CD4-positive, CD25-positive, alpha-beta regulatory T cell (primary cell): ENCODE measurements around the gene KCNG4. TPM values are rescaled to one million over a fixed set of nuclear protein-coding genes. Genes with fewer than 3 reads are reported as not detected.

ENCODE experiments used
- ATAC-seq, 2 donors: fragments of 150-1000 bp; cut with Tn5 transposase; one replicate each; pipeline ENCODE4 v1.10.0; 2021; ENCODE audit warnings: low read depth in 2 of 2, moderate number of reproducible peaks in 2 of 2, moderate library complexity in 1 of 2
- DNase-seq, 3 donors: peaks; one replicate each; pipeline versions ENCODE4 v3.0.0 to v3.0.0-alpha.2; 2012 to 2022; ENCODE audit warnings: mixed read lengths in 1 of 3
- H3K27ac ChIP-seq: one replicate; pipeline ENCODE4 v1.7.0; 2013; ENCODE audit warnings: mild to moderate bottlenecking, low read length; ENCODE audit not compliant: insufficient read depth, poor library complexity, severe bottlenecking
- H3K27me3 ChIP-seq: one replicate; pipeline ENCODE4 v1.7.0; 2013; ENCODE audit warnings: low read length; ENCODE audit not compliant: control insufficient read depth, insufficient read depth
- H3K36me3 ChIP-seq: one replicate; pipeline ENCODE4 v1.7.0; 2013; ENCODE audit warnings: mild to moderate bottlenecking, low read length, moderate library complexity; ENCODE audit not compliant: control insufficient read depth, insufficient read depth
- H3K4me1 ChIP-seq: 2 replicates; pipeline ENCODE4 v1.7.0; 2013; ENCODE audit warnings: mild to moderate bottlenecking, low read length; ENCODE audit not compliant: insufficient read depth, control insufficient read depth, poor library complexity, severe bottlenecking
- H3K4me3 ChIP-seq: one replicate; pipeline ENCODE4 v1.7.0; 2013; ENCODE audit warnings: low read depth, mild to moderate bottlenecking, low read length, moderate library complexity
- H3K9me3 ChIP-seq, 2 experiments: 1 replicate in 1 of 2; 2 replicates in 1 of 2; pipeline ENCODE4 v1.7.0; 2013; ENCODE audit warnings: low read length in 2 of 2, mild to moderate bottlenecking in 1 of 2, moderate library complexity in 1 of 2; ENCODE audit not compliant: control insufficient read depth in 2 of 2
- H3K27ac Mint-ChIP-seq, 3 donors: one replicate each; pipeline ENCODE4 v1.8.0; 2020 to 2022; ENCODE audit warnings: mild to moderate bottlenecking in 3 of 3, mixed read lengths in 3 of 3, moderate library complexity in 2 of 3
- H3K27me3 Mint-ChIP-seq: one replicate; pipeline ENCODE4 v1.8.0; 2022; ENCODE audit warnings: mild to moderate bottlenecking, mixed read lengths
- H3K36me3 Mint-ChIP-seq: one replicate; pipeline ENCODE4 v1.8.0; 2020; ENCODE audit warnings: mixed read lengths
- H3K4me1 Mint-ChIP-seq, 4 donors: one replicate each; pipeline ENCODE4 v1.8.0; 2020 to 2022; ENCODE audit warnings: mixed read lengths in 4 of 4, mild to moderate bottlenecking in 1 of 4
- H3K4me3 Mint-ChIP-seq, 4 donors: one replicate each; pipeline ENCODE4 v1.8.0; 2020 to 2022; ENCODE audit warnings: mild to moderate bottlenecking in 4 of 4, mixed read lengths in 4 of 4, moderate library complexity in 3 of 4
- H3K9me3 Mint-ChIP-seq, 7 donors: one replicate each; pipeline ENCODE4 v1.8.0; 2020 to 2022; ENCODE audit warnings: mixed read lengths in 7 of 7, mild to moderate bottlenecking in 3 of 7, moderate library complexity in 2 of 7
- polyA plus RNA-seq, 4 donors: library from polyadenylated mRNA; unstranded; fragments of 300-500 nt; fragmentation: Illumina TruSeq; gene quantifications; one replicate each; pipeline ENCODE4 v1.2.3, GENCODE V29; 2021
- total RNA-seq: library from RNA; stranded (reverse); gene quantifications from one replicate; pipeline ENCODE4 v1.2.3, GENCODE V29; 2022

The KCNG4 gene
- total and polyA plus RNA-seq, 5 donors from 2014 or later, result not detected

DNA sequence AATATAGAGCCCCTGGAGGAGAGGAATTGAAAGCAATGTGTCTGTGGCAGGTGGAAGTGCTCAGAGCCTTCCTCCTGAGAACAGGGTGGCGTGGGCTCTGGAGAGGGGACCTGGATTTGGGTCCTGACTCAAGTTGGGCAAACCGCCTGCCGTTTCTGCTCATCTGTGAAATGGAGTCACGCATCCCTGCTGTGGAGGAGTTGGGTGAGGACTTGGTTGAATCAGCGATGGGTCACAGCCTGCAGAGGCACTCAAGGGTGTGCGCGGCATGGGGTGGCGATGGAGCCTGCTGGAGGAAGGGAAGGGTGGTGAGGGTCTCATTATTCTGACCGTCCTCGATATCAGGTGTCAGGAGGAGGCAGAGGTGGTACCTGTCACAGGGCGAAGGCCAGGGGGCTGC lies 45.8 kb downstream of the KCNG4 start:
- H3K27ac Mint-ChIP-seq, result peak overlapping the region; percentile 57 to 87 (median 70)
- Histone ChIP-seq H3K9me3 (no peaks in the 10 kb centered on the region), H3K27ac (no peak overlapping the region), H3K4me1 (peaks cover 11% of the 10 kb centered on the region), H3K4me3 (no peak overlapping the region), H3K36me3 (no peaks in the 10 kb centered on the region), H3K27me3 (no peaks in the 10 kb centered on the region)
- no peaks in the 10 kb centered on the region for H3K36me3 Mint-ChIP-seq
- ATAC-seq, result no peak
- no peaks in the 10 kb centered on the region for H3K9me3 Mint-ChIP-seq
- H3K27me3 Mint-ChIP-seq, result no peaks in the 10 kb centered on the region
- H3K4me3 Mint-ChIP-seq, result peak overlapping the region in 3 of 4 donors; percentile 72 to 83 (median 79)
- peak in 1 of 3 donors; percentile 13 for DNase-seq
- peaks cover 5 to 21% (median 6%) of the 10 kb centered on the region in 4 donors for H3K4me1 Mint-ChIP-seq

DNA sequence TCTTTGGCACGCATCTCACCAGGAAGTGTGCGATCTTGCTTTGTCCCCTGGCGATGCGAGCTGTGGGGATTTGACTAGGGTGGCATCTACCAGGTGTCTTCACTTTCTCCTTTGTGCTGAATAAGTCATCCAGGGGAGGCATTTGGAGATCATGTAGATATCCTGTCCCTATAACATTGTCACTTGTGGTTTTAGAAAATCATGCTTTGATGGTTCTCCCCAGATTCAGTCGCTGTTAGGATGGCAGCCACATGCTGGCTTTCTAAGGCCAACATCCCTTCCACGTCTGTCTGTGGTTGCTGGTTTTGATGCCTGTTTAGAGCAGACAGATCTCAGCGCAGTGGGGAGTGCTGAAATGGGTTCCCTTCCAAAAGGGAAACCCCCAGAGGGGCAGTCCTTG lies 46.3 kb downstream of the KCNG4 start:
- H3K27me3 ChIP-seq, result no peaks in the 10 kb centered on the region
- H3K4me3 Mint-ChIP-seq, result peak overlapping the region in 2 of 4 donors; percentile 72 to 83
- H3K27ac Mint-ChIP-seq, result peak overlapping the region in 2 of 3 donors; percentile 57 to 87
- H3K4me3 ChIP-seq, result peak overlapping the region; percentile 5
- H3K27me3 Mint-ChIP-seq, result no peaks in the 10 kb centered on the region
- H3K9me3 Mint-ChIP-seq, result no peaks in the 10 kb centered on the region
- no peak overlapping the region for H3K27ac ChIP-seq
- no peaks in the 10 kb centered on the region for H3K9me3 ChIP-seq
- H3K36me3 ChIP-seq, result no peaks in the 10 kb centered on the region
- H3K36me3 Mint-ChIP-seq, result no peaks in the 10 kb centered on the region
- ATAC-seq, result no peak
- DNase-seq, result peak in 1 of 3 donors; percentile 41
- H3K4me1 ChIP-seq, result peaks cover 11% of the 10 kb centered on the region
- H3K4me1 Mint-ChIP-seq, result peaks cover 5 to 21% (median 6%) of the 10 kb centered on the region in 4 donors

- Mint-ChIP-seq H3K27ac (no peak overlapping the region), H3K4me3 (no peak overlapping the region), H3K27me3 (peaks cover 4% of the 10 kb centered on the region), H3K4me1 (peaks cover 5 to 27% (median 11%) of the 10 kb centered on the region in 4 donors), H3K36me3 (no peaks in the 10 kb centered on the region), H3K9me3 (no peaks in the 10 kb centered on the region)
- Histone ChIP-seq H3K9me3 (no peaks in the 10 kb centered on the region), H3K27me3 (no peaks in the 10 kb centered on the region), H3K4me3 (no peak overlapping the region), H3K36me3 (no peaks in the 10 kb centered on the region), H3K4me1 (peaks cover 16% of the 10 kb centered on the region), H3K27ac (no peak overlapping the region)
- ATAC-seq (no peak), DNase-seq (no peak)
These were observed 48.3 kb downstream of the KCNG4 start for GRCh38 chr16:84191466-84191865.

DNA sequence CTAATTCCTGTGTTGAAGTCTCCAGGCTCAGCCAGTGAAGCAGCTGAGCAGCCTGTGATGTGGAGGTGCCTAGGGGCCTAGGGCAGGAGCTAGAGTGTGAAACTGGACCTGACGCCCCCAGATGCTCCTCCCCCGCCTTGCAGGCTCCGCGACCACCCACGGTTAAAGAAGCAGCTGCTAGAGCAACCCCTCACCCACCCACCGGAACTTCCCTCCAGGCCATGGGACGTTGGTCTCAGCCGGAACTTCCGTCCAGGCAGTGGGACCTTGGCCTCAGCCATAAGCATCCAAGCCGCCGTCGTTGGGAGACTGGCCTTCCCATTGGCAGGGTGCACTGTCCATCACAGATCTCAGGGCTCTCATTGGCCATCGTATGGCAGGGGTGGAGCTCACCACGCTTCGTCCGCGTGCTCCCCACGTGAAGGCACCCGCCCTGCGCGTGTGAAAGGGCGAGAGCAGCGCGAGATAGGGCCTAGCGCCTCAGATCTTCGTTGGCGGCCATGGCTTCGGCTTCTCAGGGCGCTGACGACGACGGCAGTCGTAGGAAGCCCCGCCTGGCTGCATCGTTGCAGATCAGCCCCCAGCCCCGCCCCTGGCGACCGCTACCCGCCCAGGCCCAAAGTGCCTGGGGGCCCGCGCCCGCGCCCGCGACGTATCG lies 49.0 kb downstream of the KCNG4 start, which contains the start of gene ADAD2:
ADAD2 (plus strand) TSS at position 427 of the 658 bp plus-strand sequence; CDS start at position 501, 74 bp downstream.
- peak within 1 kb of the TSS in 1 of 3 donors; percentile 71 for H3K27ac Mint-ChIP-seq
- DNase-seq (no peak), ATAC-seq (no peak)
- H3K36me3 Mint-ChIP-seq, result no peaks in the 10 kb centered on the region
- Histone ChIP-seq H3K36me3 (no peaks in the 10 kb centered on the region), H3K9me3 (no peaks in the 10 kb centered on the region), H3K27me3 (no peaks in the 10 kb centered on the region), H3K27ac (no peak within 1 kb of the TSS), H3K4me1 (peaks cover 22% of the 10 kb centered on the region), H3K4me3 (no peak within 1 kb of the TSS)
- no peaks in the 10 kb centered on the region for H3K9me3 Mint-ChIP-seq
- H3K4me3 Mint-ChIP-seq, result peak within 1 kb of the TSS in 1 of 4 donors; percentile 79
- peaks cover 4% of the 10 kb centered on the region for H3K27me3 Mint-ChIP-seq
- peaks cover 5 to 32% (median 12%) of the 10 kb centered on the region in 4 donors for H3K4me1 Mint-ChIP-seq

DNA sequence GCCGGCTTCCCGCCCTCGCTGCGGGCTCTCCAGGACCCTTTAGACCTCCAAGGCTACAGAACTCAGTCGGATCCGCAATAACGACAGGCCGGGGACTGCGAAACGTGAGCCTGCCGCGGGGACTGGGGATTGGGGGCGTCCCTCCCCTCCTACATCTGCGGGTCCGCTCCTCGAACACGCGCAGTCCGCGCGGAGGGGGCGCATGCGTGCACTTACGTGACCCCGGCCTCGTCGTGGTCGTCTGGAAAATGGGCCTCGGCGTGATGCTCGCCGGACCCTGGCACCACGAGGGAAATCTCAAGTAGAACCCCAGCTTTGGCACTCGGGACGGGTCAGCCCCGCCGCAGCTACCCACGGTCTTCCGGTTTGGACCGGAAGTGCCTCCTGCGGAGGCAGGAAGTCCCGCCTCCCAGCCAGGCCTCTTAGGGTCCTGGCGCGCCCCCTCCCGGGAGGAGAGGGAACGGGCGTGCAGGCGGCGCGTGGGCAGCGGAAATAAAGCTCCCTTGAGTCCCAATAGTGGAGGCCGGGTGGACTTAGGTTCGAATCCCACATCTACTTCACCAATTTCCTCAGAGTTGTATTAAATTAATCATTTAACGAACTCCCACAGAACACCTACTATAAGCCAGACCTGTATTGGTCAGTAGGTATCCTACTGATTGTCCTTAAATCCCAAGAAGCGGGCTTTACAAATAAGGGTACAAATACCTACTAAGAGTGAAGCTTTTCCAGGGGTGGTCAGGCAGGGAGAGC lies 53.0 kb downstream of the KCNG4 start, which contains the start of gene TAF1C:
TAF1C (minus strand) TSS at position 373 of the 753 bp plus-strand sequence. CDS start 2,069 bp downstream, outside the sequence.
- Histone ChIP-seq H3K4me1 (peaks cover 15% of the 10 kb centered on the region), H3K9me3 (no peaks in the 10 kb centered on the region), H3K4me3 (peak within 1 kb of the TSS; percentile 80), H3K27me3 (no peaks in the 10 kb centered on the region), H3K36me3 (peaks cover 17% of the 10 kb centered on the region), H3K27ac (peak within 1 kb of the TSS; percentile 80)
- H3K27ac Mint-ChIP-seq, result peak within 1 kb of the TSS; percentile 56 to 96 (median 94)
- peaks cover 11% of the 10 kb centered on the region for H3K36me3 Mint-ChIP-seq
- DNase-seq (peak; percentile 81 to 96 (median 87)), ATAC-seq (peak; percentile 93 to 94)
- H3K9me3 Mint-ChIP-seq, result no peaks in the 10 kb centered on the region
- H3K4me3 Mint-ChIP-seq, result peak within 1 kb of the TSS; percentile 94 to 99 (median 96)
- H3K27me3 Mint-ChIP-seq, result peaks cover 4% of the 10 kb centered on the region
- peaks cover 0 to 31% (median 17%) of the 10 kb centered on the region in 4 donors for H3K4me1 Mint-ChIP-seq

DNA sequence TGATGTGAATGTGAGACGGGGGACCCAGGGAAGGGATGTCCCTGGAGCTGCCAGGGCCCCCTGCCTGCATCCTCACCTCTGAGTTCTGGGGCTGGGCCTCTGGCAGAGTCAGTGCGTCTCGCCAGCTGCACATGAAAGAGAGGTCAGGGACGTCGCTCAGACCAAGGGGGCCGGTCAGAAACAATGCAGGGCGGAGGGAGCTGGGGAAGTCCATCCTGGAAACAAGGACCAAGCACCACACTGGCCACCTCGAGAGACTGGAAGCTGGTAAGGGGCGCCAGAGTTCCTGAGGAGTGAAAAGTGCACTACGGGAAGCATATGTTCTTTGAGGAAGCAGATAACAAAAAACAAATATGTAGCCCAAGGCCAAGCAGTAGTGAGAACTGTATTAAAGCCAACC lies 55.0 kb downstream of the KCNG4 start:
- Histone ChIP-seq H3K27me3 (no peaks in the 10 kb centered on the region), H3K36me3 (peaks cover 33% of the 10 kb centered on the region), H3K9me3 (no peaks in the 10 kb centered on the region), H3K27ac (no peak overlapping the region), H3K4me3 (no peak overlapping the region), H3K4me1 (peaks cover 15% of the 10 kb centered on the region)
- Mint-ChIP-seq H3K4me1 (peaks cover 0 to 31% (median 17%) of the 10 kb centered on the region in 4 donors), H3K36me3 (peaks cover 11% of the 10 kb centered on the region), H3K9me3 (no peaks in the 10 kb centered on the region), H3K27me3 (peaks cover 4% of the 10 kb centered on the region), H3K27ac (peak overlapping the region in 2 of 3 donors; percentile 66 to 71), H3K4me3 (peak overlapping the region; percentile 94 to 99 (median 96))
- no peak for ATAC-seq
- no peak for DNase-seq

- Histone ChIP-seq H3K4me3 (no peak overlapping the region), H3K27ac (no peak overlapping the region), H3K4me1 (peaks cover 15% of the 10 kb centered on the region), H3K27me3 (no peaks in the 10 kb centered on the region), H3K9me3 (no peaks in the 10 kb centered on the region), H3K36me3 (peaks cover 33% of the 10 kb centered on the region)
- Mint-ChIP-seq H3K4me3 (peak overlapping the region in 3 of 4 donors; percentile 27 to 99 (median 94)), H3K27ac (peak overlapping the region in 1 of 3 donors; percentile 39), H3K27me3 (peaks cover 4% of the 10 kb centered on the region), H3K4me1 (peaks cover 0 to 31% (median 17%) of the 10 kb centered on the region in 4 donors), H3K9me3 (no peaks in the 10 kb centered on the region), H3K36me3 (peaks cover 11% of the 10 kb centered on the region)
- no peak for DNase-seq
- ATAC-seq, result no peak
These were observed 55.8 kb downstream of the KCNG4 start for GRCh38 chr16:84183911-84184591.
